ENCODE measurements around the gene PTCD2. TPM values are rescaled to one million over a fixed set of nuclear protein-coding genes. Genes with fewer than 3 reads are reported as not detected.

The PTCD2 gene
- total and polyA plus RNA-seq, 2 donors (not counting 1 experiment from before 2014, with no cell fraction given): 10.3 to 15.9 TPM

GRCh38 chr5:72325566-72326305, 5.6 kb downstream of the PTCD2 start:
- Histone ChIP-seq H3K4me2 (ENCODE audit: extremely low read depth, insufficient read depth, low read length) (peak overlapping the region; percentile 68), H3K9ac (ENCODE audit: insufficient read depth, low read length) (no peak overlapping the region), H3K4me1 (ENCODE audit: control insufficient read depth, extremely low read depth, insufficient read depth, low read length) (peaks cover 11% of the 10 kb centered on the region), H3K79me2 (ENCODE audit: control insufficient read depth, insufficient read depth, low read length) (peaks cover 2% of the 10 kb centered on the region), H3K4me3 (replicated peaks in 1 of 4; ENCODE audit: control extremely low read depth in 1 of 4, insufficient read depth in 1 of 4, low read depth in 3 of 4, low read length in 4 of 4) (peak overlapping the region in 1 of 4 experiments; percentile 29), H4K20me1 (ENCODE audit: control insufficient read depth, extremely low read depth, insufficient read depth, low read length) (no peaks in the 10 kb centered on the region), H2AFZ (ENCODE audit: low read length) (no peak overlapping the region), H3K27ac (ENCODE audit: insufficient read depth, low read length) (peak overlapping the region; percentile 77), H3K27me3 (ENCODE audit: control insufficient read depth, insufficient read depth, low read length) (no peaks in the 10 kb centered on the region), H3K9me3 (ENCODE audit: control insufficient read depth, insufficient read depth, low read depth, low read length) (no peaks in the 10 kb centered on the region), H3K36me3 (ENCODE audit: control insufficient read depth, insufficient read depth, low read length) (peaks cover 4% of the 10 kb centered on the region)
- DNase-seq (ENCODE audit: low read depth in 2 of 2): peak; percentile 64 to 91
- TF ChIP-seq, protein P1, sequence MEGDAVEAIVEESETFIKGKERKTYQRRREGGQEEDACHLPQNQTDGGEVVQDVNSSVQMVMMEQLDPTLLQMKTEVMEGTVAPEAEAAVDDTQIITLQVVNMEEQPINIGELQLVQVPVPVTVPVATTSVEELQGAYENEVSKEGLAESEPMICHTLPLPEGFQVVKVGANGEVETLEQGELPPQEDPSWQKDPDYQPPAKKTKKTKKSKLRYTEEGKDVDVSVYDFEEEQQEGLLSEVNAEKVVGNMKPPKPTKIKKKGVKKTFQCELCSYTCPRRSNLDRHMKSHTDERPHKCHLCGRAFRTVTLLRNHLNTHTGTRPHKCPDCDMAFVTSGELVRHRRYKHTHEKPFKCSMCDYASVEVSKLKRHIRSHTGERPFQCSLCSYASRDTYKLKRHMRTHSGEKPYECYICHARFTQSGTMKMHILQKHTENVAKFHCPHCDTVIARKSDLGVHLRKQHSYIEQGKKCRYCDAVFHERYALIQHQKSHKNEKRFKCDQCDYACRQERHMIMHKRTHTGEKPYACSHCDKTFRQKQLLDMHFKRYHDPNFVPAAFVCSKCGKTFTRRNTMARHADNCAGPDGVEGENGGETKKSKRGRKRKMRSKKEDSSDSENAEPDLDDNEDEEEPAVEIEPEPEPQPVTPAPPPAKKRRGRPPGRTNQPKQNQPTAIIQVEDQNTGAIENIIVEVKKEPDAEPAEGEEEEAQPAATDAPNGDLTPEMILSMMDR (conservative IDR thresholded peaks at IDR 0.05 in 1 of 2, IDR thresholded peaks at IDR 0.05 in 1 of 2; ENCODE audit: low read depth in 1 of 2, low read length in 2 of 2): no peak
- TF ChIP-seq EZH2 (IDR thresholded peaks at IDR 0.05; ENCODE audit: low read length, missing control alignments): no peak

- Histone ChIP-seq H3K79me2 (ENCODE audit: control insufficient read depth, insufficient read depth, low read length) (no peaks in the 10 kb centered on the region), H3K4me3 (replicated peaks in 1 of 4; ENCODE audit: control extremely low read depth in 1 of 4, insufficient read depth in 1 of 4, low read depth in 3 of 4, low read length in 4 of 4) (peak overlapping the region in 1 of 4 experiments; percentile 29), H3K4me1 (ENCODE audit: control insufficient read depth, extremely low read depth, insufficient read depth, low read length) (peaks cover 11% of the 10 kb centered on the region), H3K36me3 (ENCODE audit: control insufficient read depth, insufficient read depth, low read length) (peaks cover 4% of the 10 kb centered on the region), H3K9ac (ENCODE audit: insufficient read depth, low read length) (no peak overlapping the region), H3K27me3 (ENCODE audit: control insufficient read depth, insufficient read depth, low read length) (no peaks in the 10 kb centered on the region), H3K4me2 (ENCODE audit: extremely low read depth, insufficient read depth, low read length) (peak overlapping the region; percentile 68), H4K20me1 (ENCODE audit: control insufficient read depth, extremely low read depth, insufficient read depth, low read length) (no peaks in the 10 kb centered on the region), H3K27ac (ENCODE audit: insufficient read depth, low read length) (peak overlapping the region; percentile 77), H3K9me3 (ENCODE audit: control insufficient read depth, insufficient read depth, low read depth, low read length) (no peaks in the 10 kb centered on the region), H2AFZ (ENCODE audit: low read length) (no peak overlapping the region)
- no peak for DNase-seq (ENCODE audit: low read depth in 2 of 2)
- no peak for TF ChIP-seq EZH2 (IDR thresholded peaks at IDR 0.05; ENCODE audit: low read length, missing control alignments)
- TF ChIP-seq, protein P1 (conservative IDR thresholded peaks at IDR 0.05 in 1 of 2, IDR thresholded peaks at IDR 0.05 in 1 of 2; ENCODE audit: low read depth in 1 of 2, low read length in 2 of 2): no peak
These were observed 6.1 kb downstream of the PTCD2 start for GRCh38 chr5:72326306-72326649.

DNA sequence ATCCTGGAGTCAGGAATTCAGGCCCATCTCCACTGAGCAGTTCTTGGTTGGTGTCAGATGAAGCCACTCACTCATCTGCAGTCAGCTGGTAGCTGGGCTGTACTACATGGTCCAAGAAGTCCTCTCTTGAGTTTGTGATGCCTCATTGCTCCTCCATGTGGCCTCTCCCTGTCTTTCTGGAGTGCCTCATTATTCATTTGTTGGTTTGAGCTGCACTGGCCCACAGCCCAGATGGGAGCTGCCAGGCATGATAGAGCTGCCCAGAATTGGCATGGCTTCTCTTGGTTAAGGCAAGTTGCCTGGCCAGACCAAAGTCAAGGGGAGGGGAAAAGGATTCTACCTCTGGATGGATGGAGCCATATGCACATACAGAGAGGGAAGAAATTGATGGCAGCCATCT, 8.0 kb downstream of the PTCD2 start:
- DNase-seq (ENCODE audit: low read depth in 2 of 2): peak; percentile 66 to 75
- Histone ChIP-seq H3K79me2 (ENCODE audit: control insufficient read depth, insufficient read depth, low read length) (no peaks in the 10 kb centered on the region), H3K4me3 (replicated peaks in 1 of 4; ENCODE audit: control extremely low read depth in 1 of 4, insufficient read depth in 1 of 4, low read depth in 3 of 4, low read length in 4 of 4) (no peak overlapping the region), H3K9me3 (ENCODE audit: control insufficient read depth, insufficient read depth, low read depth, low read length) (no peaks in the 10 kb centered on the region), H3K4me1 (ENCODE audit: control insufficient read depth, extremely low read depth, insufficient read depth, low read length) (peaks cover 11% of the 10 kb centered on the region), H3K9ac (ENCODE audit: insufficient read depth, low read length) (no peak overlapping the region), H2AFZ (ENCODE audit: low read length) (no peak overlapping the region), H4K20me1 (ENCODE audit: control insufficient read depth, extremely low read depth, insufficient read depth, low read length) (no peaks in the 10 kb centered on the region), H3K4me2 (ENCODE audit: extremely low read depth, insufficient read depth, low read length) (no peak overlapping the region), H3K27ac (ENCODE audit: insufficient read depth, low read length) (peak overlapping the region; percentile 11), H3K36me3 (ENCODE audit: control insufficient read depth, insufficient read depth, low read length) (peaks cover 4% of the 10 kb centered on the region), H3K27me3 (ENCODE audit: control insufficient read depth, insufficient read depth, low read length) (no peaks in the 10 kb centered on the region)
- TF ChIP-seq EZH2 (IDR thresholded peaks at IDR 0.05; ENCODE audit: low read length, missing control alignments): no peak
- TF ChIP-seq, protein P1 (conservative IDR thresholded peaks at IDR 0.05 in 1 of 2, IDR thresholded peaks at IDR 0.05 in 1 of 2; ENCODE audit: low read depth in 1 of 2, low read length in 2 of 2): no peak
